ENCODE results near the gene HUWE1.
A peak's percentile ranks its signal among the peaks of the same experiment; 100 is the strongest.
"Not testable (repeated sequence)": the region's sequence is repeated elsewhere in the genome, so short reads cannot be mapped to it uniquely, and the experiment has no call there.

Gene HUWE1, protein sequence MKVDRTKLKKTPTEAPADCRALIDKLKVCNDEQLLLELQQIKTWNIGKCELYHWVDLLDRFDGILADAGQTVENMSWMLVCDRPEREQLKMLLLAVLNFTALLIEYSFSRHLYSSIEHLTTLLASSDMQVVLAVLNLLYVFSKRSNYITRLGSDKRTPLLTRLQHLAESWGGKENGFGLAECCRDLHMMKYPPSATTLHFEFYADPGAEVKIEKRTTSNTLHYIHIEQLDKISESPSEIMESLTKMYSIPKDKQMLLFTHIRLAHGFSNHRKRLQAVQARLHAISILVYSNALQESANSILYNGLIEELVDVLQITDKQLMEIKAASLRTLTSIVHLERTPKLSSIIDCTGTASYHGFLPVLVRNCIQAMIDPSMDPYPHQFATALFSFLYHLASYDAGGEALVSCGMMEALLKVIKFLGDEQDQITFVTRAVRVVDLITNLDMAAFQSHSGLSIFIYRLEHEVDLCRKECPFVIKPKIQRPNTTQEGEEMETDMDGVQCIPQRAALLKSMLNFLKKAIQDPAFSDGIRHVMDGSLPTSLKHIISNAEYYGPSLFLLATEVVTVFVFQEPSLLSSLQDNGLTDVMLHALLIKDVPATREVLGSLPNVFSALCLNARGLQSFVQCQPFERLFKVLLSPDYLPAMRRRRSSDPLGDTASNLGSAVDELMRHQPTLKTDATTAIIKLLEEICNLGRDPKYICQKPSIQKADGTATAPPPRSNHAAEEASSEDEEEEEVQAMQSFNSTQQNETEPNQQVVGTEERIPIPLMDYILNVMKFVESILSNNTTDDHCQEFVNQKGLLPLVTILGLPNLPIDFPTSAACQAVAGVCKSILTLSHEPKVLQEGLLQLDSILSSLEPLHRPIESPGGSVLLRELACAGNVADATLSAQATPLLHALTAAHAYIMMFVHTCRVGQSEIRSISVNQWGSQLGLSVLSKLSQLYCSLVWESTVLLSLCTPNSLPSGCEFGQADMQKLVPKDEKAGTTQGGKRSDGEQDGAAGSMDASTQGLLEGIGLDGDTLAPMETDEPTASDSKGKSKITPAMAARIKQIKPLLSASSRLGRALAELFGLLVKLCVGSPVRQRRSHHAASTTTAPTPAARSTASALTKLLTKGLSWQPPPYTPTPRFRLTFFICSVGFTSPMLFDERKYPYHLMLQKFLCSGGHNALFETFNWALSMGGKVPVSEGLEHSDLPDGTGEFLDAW (N-terminal part only)

DNA sequence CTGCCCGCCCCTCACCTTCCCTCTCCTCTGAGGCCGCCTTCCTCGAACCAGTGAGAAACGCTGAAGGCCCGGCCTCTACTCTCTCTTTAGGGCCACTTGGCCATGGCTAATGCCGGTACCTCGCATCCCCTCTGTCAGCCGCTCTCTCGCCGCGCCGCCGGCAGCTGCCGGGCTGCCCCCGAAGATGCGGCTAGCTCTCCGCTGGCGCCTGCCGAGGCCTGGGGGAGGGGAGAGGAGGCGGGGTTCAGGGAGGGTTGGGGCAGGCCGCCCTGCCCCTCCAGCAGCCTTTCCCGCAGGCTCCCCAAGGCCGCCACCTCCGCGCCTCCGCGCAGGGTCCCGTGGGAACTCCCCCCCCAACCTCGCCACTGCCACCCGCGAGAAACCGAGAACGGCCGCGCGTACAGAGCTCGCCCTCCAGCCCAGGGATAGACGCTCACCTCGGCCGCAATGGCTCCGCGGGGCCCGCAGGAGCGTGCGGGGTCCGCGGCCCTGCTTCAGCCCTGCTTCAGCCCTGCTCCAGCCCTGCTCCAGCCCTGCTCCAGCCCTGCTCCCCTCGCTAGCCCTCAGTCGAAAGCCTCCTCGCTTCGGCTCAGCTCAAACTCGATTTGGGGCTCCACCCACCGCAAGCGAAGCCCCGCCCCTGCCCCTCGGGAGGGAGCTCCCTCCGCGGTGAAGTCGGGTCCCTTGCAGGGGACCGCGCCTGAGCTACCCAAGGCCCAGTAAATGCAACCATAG is at the start of gene HUWE1:
HUWE1 (minus strand) TSS at position 569 of the 735 bp plus-strand sequence. CDS start 32,612 bp downstream, outside the sequence.
- peak; percentile 91 for DNase-seq

DNA sequence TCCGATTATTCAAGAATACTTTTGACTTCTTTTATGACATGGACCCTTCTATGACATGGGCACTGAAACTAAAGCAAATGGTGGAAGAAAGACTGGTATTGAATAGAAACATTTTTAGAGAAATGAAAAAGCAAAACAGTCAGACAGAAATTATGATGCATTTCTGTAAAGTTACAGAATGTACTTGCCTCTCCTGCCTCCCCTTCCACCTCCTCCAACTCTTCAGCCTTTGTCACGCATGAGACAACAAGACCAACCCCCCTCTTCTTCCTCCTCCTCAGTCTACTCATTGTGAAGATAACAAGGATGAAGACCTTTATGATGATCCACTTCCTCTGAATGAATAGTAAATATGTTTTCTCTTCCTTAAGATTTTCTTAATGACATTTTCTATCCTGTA is 46.3 kb upstream of the HUWE1 start:
- no peak for DNase-seq

DNA sequence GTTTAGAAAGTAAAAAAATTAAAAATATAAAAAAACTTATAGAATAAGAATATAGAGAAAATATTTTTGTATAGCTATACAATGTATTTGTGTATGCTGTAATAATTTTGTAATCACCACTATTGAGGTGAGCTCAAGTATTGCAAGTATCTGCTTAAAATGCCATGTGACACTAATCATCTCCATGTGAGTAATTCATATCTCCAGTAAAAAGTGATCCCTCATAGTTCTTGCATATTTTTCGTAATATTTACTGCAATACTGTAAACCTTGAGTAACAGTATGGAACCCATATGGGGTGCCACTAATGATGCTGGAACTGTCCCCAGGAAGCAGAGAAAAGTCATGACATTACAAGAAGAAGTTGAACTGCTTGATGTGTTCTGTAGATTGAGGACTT is 43.2 kb upstream of the HUWE1 start:
- no peak for DNase-seq

DNA sequence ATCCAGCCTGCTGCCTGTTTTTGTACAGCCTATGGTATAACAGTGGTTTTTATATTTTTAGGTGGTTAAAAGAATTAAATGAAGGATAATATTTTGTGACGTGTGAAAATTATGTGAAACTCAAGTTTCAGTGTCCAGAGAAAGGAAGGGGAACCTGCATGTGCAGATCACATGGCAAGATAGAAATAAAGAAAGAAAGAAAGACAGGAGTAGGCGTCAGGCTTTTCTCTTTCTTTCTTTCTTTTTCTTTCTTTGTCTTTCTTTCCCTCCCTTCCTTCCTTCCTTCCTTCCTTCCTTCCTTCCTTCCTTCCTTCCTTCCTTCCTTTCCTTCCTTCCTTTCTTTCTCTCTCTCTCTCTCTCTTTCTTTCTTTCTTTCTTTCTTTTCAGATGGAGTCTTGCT is 42.0 kb upstream of the HUWE1 start:
- DNase-seq = no peak

DNA sequence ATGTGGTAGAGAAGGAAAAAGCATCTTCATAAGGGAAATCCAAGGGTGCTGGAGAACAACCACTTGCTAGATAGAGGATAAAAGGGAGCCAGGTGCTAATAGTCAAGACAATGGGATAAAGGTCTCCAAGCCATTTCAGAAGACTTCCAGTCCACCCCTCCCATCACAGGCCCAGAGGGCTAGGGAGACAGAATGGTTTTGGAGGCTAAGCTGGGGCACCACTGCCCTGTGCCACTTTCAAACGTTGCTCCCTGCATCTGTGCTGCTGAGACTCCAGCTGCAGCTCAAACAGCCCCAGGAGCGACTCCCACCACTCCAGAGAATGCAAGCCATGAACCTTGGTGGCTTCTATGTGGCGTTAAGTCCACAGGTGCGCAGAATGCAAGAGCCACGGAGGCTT is 38.4 kb upstream of the HUWE1 start:
- DNase-seq = no peak

DNA sequence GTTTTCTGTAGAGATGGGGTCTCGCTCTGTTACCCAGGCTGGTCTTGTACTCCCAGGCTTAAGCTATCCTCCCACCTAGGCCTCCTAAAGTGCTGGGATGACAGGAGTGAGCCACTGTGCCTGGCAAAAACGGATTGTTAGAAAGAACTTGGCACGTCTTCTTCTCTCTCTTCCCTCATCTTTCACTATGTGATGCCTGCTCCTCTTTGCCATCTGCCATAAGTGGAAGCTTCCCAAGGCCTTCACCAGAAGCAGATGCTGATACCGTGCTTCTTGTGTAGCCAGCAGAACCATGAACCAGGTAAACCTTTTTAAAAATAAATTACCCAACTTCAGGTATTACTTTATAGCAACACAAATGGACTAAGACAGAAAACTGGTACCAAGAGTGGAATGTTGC is 36.9 kb upstream of the HUWE1 start:
- DNase-seq = no peak

DNA sequence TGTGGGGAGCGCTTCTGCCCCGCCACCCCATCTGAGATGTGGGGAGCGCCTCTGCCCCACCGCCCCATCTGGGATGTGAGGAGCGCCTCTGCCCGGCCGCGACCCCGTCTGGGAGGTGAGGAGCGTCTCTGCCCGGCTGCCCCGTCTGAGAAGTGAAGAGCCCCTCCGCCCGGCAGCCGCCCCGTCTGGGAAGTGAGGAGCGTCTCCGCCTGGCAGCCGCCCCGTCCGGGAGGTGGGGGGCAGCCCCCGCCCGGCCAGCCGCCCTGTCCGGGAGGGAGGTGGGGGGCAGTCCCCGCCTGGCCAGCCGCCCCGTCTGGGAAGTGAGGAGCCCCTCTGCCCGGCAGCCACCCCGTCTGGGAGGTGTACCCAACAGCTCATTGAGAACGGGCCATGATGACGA is 35.1 kb upstream of the HUWE1 start:
- DNase-seq = not testable (repeated sequence)

DNA sequence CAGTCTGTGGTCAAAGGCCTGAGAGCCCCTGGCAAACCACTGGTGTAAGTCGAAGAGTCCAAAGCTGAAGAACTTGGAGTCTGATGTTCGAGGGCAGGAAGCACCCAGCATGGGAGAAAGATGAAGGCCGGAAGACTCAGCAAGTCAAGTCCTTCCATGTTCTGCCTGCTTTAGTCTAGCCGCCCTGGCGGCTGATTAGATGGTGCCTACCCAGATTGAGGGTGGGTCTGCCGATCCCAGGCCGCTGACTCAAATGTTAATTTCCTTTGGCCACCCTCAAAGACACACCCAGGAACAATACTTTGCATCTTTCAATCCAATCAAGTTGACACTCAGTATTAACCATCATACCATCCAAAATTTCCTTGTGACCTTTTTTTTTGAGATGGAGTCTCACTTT is 33.1 kb upstream of the HUWE1 start:
- DNase-seq = not testable (repeated sequence)

DNA sequence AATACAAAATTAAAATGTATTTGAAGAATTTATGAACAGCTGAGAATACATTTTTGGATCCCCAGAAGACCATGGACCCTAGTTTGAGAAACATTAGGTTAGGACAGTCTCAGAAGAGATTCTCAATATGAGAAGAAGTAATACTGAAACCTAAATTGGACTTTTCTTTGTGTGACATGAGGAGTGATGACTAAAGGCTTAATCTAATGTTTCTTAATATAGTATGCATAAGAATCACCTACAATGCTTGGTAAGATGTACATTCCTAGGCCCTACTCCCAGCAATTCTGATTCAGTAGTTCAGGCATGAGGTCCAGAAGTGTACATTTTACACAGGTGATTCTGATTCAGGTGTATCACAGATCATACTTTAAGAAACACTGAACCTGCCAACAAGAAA is 31.6 kb upstream of the HUWE1 start:
- DNase-seq = no peak

DNA sequence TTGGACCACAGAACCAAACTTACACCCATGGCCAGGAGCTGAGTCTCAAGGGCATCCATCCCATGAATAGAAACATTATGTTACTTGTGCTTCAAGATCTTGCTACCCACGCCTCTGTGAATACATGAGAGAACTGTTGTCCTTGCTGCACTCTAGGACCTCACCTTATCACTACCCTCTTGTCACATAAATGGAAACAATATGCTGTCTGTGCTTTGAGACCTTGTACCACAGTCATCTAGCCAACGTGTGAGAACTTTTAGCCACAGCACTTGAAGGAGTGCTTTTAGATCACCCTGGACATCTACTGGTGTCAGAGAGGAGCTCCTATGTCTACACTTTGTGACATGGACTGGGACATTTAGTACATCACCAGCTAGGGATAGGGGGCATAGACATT is 30.7 kb upstream of the HUWE1 start:
- no peak for DNase-seq

DNA sequence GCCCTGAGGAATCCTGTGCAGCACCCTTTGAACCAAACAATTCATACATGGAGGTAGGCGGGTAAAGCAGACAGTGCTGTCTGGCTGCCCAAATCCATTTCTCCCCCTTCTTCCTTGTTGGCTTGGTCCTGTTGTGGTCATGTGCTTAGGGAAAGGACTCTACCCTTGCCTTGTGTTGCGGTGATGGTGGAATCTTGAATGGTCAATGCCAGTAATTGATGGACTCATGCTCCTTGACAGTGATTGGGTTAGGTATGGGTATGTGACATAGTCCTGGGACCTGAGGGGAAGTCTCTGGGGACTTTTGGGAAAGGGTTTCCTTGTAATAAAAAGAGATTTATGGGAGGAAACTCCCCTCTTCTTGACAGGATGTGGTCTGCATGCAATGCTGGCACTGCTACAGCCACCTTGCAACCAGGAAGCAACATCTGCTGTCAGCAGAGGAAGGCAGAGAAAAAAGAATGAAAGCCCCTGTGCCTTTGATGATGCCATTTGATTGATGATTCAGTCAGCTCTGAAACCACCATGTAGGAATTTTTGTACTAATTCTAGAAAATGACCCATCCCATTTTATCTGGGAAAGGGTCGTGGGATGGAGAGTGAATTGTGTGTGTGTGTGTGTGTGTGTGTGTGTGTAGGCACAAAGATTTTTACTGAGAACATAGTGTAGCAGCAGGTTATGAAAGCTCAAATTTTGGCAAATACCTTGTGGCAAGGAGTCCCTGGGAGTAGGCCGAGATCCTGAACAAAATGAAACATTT is 30.0 kb upstream of the HUWE1 start:
- no peak for DNase-seq

DNA sequence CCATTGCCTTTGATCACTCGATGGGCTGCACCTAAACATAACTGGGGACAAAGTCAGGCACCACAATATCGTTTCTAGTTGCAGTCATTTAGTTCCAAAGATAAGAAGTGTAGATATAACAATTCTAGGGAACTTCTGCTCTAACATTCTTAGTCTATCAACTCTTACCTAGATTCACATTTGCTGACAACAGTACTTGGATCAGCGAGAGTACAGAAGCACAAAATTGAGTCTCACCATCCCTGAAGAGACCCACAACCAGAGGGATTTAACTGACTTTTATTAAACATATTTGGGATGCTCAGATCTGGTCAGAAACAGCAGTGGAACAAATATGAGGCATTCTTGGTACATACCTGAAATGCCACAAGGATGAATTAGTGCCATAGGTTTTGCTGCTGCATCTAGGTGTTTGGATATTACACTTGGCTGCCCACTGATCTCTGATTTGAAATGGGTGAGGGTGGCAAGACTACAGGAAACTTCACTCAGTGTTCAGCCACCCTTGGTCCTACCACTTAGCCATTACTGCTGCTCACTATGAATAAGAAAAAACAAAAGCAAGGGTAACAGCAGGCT is 28.9 kb upstream of the HUWE1 start:
- no peak for DNase-seq

DNA sequence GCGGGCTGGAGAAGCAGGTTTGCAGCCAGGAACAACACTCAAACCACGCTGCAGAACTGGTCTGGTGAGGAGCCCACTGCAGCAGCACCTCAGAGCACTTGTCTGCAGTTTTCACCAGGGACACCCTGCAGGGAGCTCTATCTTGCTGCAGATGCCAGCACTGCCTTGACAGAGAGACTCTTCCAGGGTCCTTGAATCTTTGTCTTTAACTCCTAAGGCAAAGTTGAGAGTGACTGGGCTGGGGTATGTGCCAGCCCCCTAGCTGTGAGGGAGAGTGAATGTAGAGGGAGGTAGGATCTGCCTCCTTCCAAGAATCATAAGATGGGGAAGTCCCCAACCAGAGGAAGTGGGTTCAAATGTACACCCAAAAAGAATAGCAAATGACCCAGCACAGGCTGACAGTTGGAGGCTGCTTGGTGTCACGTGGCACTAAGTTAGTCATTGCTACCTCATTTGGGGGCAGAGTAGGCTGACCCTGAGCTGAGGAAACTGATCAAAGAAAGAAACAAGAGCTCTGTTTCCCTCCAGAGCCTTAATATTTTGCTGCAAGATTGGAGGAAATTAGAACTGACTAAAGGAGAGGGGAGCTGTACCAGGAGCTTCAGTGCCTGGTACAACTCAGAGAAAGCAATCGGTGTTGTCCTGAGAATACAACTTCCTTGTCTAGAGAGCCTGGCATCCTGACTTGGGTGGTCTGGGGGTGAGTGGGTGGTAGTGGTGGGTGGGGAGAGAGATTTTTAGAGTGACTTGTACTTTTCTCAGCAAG is 28.2 kb upstream of the HUWE1 start:
- DNase-seq = peak; percentile 76

DNA sequence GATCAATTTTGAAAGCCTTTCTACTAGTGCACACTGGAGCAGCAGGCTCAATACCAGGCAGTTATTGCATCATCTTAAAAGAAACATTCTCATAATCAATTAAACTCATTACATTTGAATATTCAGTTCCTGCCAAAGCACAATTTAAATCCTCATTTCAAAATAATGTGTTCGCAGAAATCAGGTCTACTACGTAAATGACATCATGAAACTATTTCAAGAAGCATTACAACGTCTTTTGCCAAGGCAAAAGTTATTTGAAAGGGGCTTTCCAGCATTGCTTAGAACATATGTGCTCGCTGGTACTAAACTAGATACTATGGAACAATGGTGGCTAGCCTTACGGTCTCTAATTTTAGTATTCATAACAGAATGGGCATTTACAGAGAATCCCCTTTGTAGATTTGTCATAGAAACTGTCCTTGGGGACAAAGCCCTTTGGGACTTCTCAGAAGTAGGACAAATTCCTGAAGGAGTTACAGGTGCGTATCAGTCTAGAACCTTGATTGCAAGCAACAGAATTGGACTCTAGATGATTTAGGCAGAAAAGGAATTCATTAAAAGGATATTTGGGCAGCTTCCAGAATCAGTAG is 27.6 kb upstream of the HUWE1 start:
- no peak for DNase-seq

DNA sequence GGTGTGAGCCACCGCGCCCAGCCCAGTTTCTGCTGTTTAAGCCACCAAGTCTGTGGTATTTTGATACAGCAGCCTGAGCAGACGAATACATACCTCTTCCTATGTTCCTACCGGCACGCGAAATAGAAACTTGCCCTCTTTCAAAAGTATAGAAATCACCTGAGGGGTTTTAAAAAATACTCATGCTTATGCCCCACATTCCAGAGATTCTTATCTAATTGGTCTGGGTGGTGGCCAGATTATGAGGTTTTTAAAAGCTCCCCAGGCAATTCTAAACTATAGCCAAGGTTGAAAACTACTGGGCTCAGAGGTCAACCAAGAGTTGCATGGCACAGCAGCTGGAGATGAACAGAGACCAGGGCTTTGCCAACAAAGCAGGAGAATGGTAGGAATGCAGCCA is 24.9 kb upstream of the HUWE1 start:
- DNase-seq = no peak

DNA sequence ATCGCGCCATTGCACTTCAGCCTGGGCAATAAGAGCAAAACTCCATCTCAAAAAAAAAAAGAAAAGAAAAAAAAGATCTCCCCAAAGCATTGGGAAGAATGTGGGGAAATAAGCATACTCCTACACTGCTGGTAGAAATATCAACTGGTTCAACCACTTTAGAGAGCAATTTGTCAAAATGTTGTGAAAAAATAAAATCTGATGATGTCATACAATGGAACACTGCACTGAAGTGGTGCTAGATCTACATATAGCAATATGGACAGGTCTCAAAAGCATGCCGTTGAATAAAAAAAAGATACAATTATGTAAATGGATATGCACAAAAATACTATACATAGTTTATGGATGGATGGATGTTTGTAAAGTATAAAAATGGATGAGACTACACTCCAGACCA is 18.3 kb upstream of the HUWE1 start:
- DNase-seq = no peak

DNA sequence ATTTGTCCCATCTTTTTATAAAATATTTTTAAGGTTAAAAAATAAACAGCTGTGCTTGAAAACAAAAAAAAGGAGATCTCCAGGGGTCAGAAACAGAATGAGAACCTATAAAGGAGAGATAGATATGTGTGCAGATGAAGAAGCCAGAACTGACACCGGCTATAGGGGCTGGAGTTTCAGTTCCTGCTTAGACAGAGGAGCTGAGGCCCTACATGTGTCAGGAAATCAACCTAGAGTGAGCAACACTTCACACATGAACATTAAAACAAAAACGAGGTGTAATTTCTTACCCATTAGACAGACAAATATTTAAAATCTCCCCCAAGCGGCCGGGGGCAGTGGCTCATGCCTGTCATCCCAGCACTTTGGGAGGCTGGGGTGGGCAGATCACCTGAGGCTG is 17.8 kb upstream of the HUWE1 start:
- no peak for DNase-seq

DNA sequence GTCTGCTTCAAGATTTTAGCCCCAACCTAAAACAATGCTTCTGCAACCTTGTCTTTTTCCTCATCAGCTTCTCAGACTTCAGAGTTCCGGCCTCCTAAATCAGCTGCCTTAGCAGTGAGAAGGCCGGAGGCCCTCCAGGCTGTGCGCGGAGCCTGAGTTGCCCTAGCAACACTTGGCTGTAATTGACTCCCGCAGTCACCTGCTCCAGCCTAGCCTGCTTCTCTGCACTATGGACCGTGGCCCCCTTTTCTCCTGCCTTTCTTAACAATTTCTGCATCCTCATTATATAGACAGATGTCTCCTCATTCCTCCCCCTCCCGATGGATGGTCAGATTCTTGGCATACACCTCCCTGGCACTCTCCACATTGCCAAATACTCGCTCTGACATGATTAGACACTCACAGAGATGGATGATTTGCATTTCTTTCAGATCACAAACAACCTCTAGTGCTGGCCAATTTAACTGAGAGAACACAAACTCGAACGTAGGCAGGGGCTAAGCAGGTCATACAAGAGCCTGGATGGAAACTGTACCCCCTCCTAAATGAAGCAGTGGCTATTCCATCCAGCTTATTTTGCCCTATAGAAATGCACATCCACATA is 9.5 kb upstream of the HUWE1 start:
- no peak for DNase-seq

DNA sequence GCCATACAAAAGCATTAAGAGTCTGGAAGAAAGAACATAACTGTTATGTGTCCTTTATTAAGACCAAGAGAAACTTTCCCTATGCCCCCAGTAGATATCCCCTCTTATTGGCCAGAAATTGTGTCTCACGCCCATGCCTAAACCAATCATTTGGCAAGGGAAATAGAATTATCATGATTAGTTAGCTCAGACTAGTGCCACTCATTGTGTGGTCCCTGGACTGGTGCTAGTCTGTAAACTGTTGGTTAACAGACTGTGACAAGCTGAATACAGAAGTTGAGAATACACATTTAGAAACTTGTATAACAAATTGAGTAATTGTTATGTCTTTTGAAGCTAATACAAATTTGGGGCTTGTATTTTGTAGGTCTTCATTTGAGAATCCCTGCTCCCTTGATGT is 8.1 kb upstream of the HUWE1 start:
- no peak for DNase-seq

DNA sequence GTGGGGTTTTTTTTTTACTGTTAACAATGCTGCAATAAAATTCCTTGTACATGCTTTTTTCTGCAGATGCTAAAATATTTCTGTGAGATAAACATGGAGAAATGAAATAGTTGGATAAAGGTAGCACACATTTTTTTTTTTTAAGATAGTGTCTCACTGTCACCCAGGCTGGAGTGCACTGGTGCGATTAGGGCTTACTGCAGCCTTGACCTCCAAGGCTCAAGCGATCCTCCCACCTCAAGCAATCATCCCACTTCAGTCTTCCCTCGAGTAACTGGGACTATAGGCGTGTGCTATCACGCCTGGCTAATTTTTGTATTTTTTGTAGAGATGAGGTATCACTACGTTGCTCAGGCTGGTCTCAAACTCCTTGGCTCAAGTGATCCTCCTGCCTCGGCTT is 1.8 kb upstream of the HUWE1 start:
- no peak for DNase-seq

Measured in islet precursor cell (in vitro differentiated cells).